Measurements from ENCODE around the gene CLRN2.

GRCh38 chr4:17515445-17516407 is 761 bp downstream of the CLRN2 start:
- TF ChIP-seq POLR2AphosphoS5 (IDR thresholded peaks at IDR 0.05) (no peak), CTCF (IDR thresholded peaks at IDR 0.05) (no peak), POLR2A (IDR thresholded peaks at IDR 0.05) (no peak)
